Measurements from ENCODE around the gene IQGAP1. TPM values are rescaled to one million over a fixed set of nuclear protein-coding genes. Genes with fewer than 3 reads are reported as not detected.

Gene IQGAP1
- total and polyA plus RNA-seq, 9 of the 15 experiments (the other 6 are each of a cell fraction or from before 2014, with no cell fraction given), result 37.6 to 143 (median 77.7) TPM

- no TSS peak for BruUV-seq (replicated peaks)
- CTCF ChIA-PET (ENCODE audit: low intra/inter-chr PET ratio), result no interaction called here
Observed at GRCh38 chr15:90451053-90451850, 63.2 kb downstream of the IQGAP1 start.

More at GRCh38 chr15:90451053-90451850, 63.2 kb downstream of the IQGAP1 start:
- POLR2A ChIA-PET, result interaction anchor here (1.4 kb wide), 1 partner anchor 12 kb away, joined by 3 read pairs; no protein-coding TSS in a partner anchor
- Histone ChIP-seq H3K4me2 (ENCODE audit: insufficient read depth, low read length) (no peak overlapping the region), H3K27ac (ENCODE audit: extremely low read depth, low read depth, low read length) (no peak overlapping the region), H3K9ac (ENCODE audit: insufficient read depth in 1 of 2, low read depth in 2 of 2, low read length in 2 of 2) (no peak overlapping the region), H3K27me3 (ENCODE audit: control insufficient read depth in 2 of 2, insufficient read depth in 2 of 2, low read length in 2 of 2) (no peaks in the 10 kb centered on the region), H3K9me3 (replicated peaks; ENCODE audit: control insufficient read depth, insufficient read depth, low read depth, low read length) (no peaks in the 10 kb centered on the region), H2AFZ (ENCODE audit: low read depth, low read length) (no peak overlapping the region), H3K36me3 (ENCODE audit: control insufficient read depth, insufficient read depth, low read length) (peaks cover 72% of the 10 kb centered on the region; the same call in 2 of the 3 replicates), H3K79me2 (ENCODE audit: control insufficient read depth, insufficient read depth, low read length) (no peaks in the 10 kb centered on the region), H4K20me1 (replicated peaks; ENCODE audit: control insufficient read depth, insufficient read depth, low read length) (no peaks in the 10 kb centered on the region; the same call in 1 of the 2 replicates), H3K9me1 (ENCODE audit: control insufficient read depth, insufficient read depth, low read length) (no peaks in the 10 kb centered on the region), H3K4me1 (replicated peaks in 1 of 2; ENCODE audit: control insufficient read depth in 2 of 2, insufficient read depth in 2 of 2, low read length in 2 of 2) (no peaks in the 10 kb centered on the region), H3K4me3 (no peak overlapping the region)
- FAIRE-seq (no peak), ATAC-seq (no peak), DNase-seq (ENCODE audit: extremely low read depth in 1 of 4, low spot score in 3 of 4) (no peak)
- intact Hi-C loops (cut with micrococcal nuclease), result no loop called here
- 75% methylated on average over 5 of the region's 5 CpGs for WGBS (ENCODE audit: insufficient coverage, low coverage, missing lambda C conversion rate)
- TF ChIP-seq ZBTB12 (CRISPR knock-in tag; IDR thresholded peaks at IDR 0.05), result no peak
- TF ChIP-seq MXI1 (IDR thresholded peaks at IDR 0.05; ENCODE audit: low read depth, low read length), result no peak
- no peak for TF ChIP-seq GATAD2B (IDR thresholded peaks at IDR 0.05; ENCODE audit: borderline replicate concordance)
- TF ChIP-seq ZNF280A (IDR thresholded peaks at IDR 0.05; ENCODE audit: low read depth, partially characterized antibody), result no peak
- TF ChIP-seq, protein P1, sequence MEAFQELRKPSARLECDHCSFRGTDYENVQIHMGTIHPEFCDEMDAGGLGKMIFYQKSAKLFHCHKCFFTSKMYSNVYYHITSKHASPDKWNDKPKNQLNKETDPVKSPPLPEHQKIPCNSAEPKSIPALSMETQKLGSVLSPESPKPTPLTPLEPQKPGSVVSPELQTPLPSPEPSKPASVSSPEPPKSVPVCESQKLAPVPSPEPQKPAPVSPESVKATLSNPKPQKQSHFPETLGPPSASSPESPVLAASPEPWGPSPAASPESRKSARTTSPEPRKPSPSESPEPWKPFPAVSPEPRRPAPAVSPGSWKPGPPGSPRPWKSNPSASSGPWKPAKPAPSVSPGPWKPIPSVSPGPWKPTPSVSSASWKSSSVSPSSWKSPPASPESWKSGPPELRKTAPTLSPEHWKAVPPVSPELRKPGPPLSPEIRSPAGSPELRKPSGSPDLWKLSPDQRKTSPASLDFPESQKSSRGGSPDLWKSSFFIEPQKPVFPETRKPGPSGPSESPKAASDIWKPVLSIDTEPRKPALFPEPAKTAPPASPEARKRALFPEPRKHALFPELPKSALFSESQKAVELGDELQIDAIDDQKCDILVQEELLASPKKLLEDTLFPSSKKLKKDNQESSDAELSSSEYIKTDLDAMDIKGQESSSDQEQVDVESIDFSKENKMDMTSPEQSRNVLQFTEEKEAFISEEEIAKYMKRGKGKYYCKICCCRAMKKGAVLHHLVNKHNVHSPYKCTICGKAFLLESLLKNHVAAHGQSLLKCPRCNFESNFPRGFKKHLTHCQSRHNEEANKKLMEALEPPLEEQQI (IDR thresholded peaks at IDR 0.05), result no peak
- in situ Hi-C loops (cut with MboI), result no loop called here
